ENCODE measurements around the gene COX7A2L. TPM values are rescaled to one million over a fixed set of nuclear protein-coding genes. Genes with fewer than 3 reads are reported as not detected.
"Not testable (repeated sequence)": the region's sequence is repeated elsewhere in the genome, so short reads cannot be mapped to it uniquely, and the experiment has no call there.

The COX7A2L gene
- total and polyA plus RNA-seq, 4 experiments from 2014 or later = 77.2 to 267 (median 124) TPM

- Histone ChIP-seq H3K9me3 (ENCODE audit: control insufficient read depth in 1 of 2, low read length in 2 of 2) (no peaks in the 10 kb centered on the region), H3K36me3 (ENCODE audit: insufficient read depth, low read length) (no peaks in the 10 kb centered on the region), H3K27ac (ENCODE audit: low read depth, low read length) (no peak overlapping the region), H3K27me3 (ENCODE audit: insufficient read depth, low read length) (no peaks in the 10 kb centered on the region), H3K4me1 (ENCODE audit: insufficient read depth, low read length) (no peaks in the 10 kb centered on the region), H3K4me3 (ENCODE audit: low read length in 2 of 2) (no peak overlapping the region)
- Mint-ChIP-seq H3K4me1 (no peaks in the 10 kb centered on the region), H3K4me3 (no peak overlapping the region), H3K27ac (no peak overlapping the region), H3K27me3 (peaks cover 0 to 8% of the 10 kb centered on the region in 2 donors), H3K36me3 (no peaks in the 10 kb centered on the region), H3K9me3 (peaks cover 0 to 3% (median 0%) of the 10 kb centered on the region in 8 donors)
- intact Hi-C loops (cut with micrococcal nuclease) = no loop called here
- POLR2A ChIA-PET (ENCODE audit: partially characterized antibody) = no interaction called here
- CTCF ChIA-PET (ENCODE audit: partially characterized antibody) = no interaction called here
- no peak for DNase-seq
Measured at GRCh38 chr2:42392191-42392590, 31.2 kb upstream of the COX7A2L start.

GRCh38 chr2:42390401-42390969 is 29.5 kb upstream of the COX7A2L start:
- Mint-ChIP-seq H3K27ac (no peak overlapping the region), H3K27me3 (peaks cover 2 to 11% of the 10 kb centered on the region in 2 donors), H3K4me1 (peaks cover 0 to 1% (median 0%) of the 10 kb centered on the region in 4 donors), H3K9me3 (peaks cover 0 to 5% (median 0%) of the 10 kb centered on the region in 8 donors), H3K4me3 (no peak overlapping the region), H3K36me3 (no peaks in the 10 kb centered on the region)
- Histone ChIP-seq H3K4me3 (ENCODE audit: low read length in 2 of 2) (no peak overlapping the region), H3K36me3 (ENCODE audit: insufficient read depth, low read length) (no peaks in the 10 kb centered on the region), H3K27me3 (ENCODE audit: insufficient read depth, low read length) (no peaks in the 10 kb centered on the region), H3K9me3 (ENCODE audit: control insufficient read depth in 1 of 2, low read length in 2 of 2) (no peaks in the 10 kb centered on the region), H3K4me1 (ENCODE audit: insufficient read depth, low read length) (no peaks in the 10 kb centered on the region), H3K27ac (ENCODE audit: low read depth, low read length) (no peak overlapping the region)
- ChIA-PET POLR2A (ENCODE audit: partially characterized antibody) (no interaction called here), CTCF (ENCODE audit: partially characterized antibody) (no interaction called here)
- no peak for DNase-seq
- intact Hi-C loops (cut with micrococcal nuclease) = no loop called here

- Mint-ChIP-seq H3K9me3 (peaks cover 0 to 3% (median 0%) of the 10 kb centered on the region in 8 donors), H3K36me3 (no peaks in the 10 kb centered on the region), H3K27me3 (peaks cover 2 to 9% of the 10 kb centered on the region in 2 donors), H3K4me1 (peaks cover 0 to 1% (median 0%) of the 10 kb centered on the region in 4 donors), H3K4me3 (no peak overlapping the region), H3K27ac (no peak overlapping the region)
- Histone ChIP-seq H3K27me3 (ENCODE audit: insufficient read depth, low read length) (no peaks in the 10 kb centered on the region), H3K4me3 (ENCODE audit: low read length in 2 of 2) (no peak overlapping the region), H3K27ac (ENCODE audit: low read depth, low read length) (no peak overlapping the region), H3K36me3 (ENCODE audit: insufficient read depth, low read length) (no peaks in the 10 kb centered on the region), H3K4me1 (ENCODE audit: insufficient read depth, low read length) (no peaks in the 10 kb centered on the region), H3K9me3 (ENCODE audit: control insufficient read depth in 1 of 2, low read length in 2 of 2) (no peaks in the 10 kb centered on the region)
- intact Hi-C loops (cut with micrococcal nuclease) = no loop called here
- DNase-seq = no peak
- CTCF ChIA-PET (ENCODE audit: partially characterized antibody) = interaction anchor here (1.3 to 1.4 kb wide), 2 partner anchors 9 to 191 kb away, joined by 3 read pairs; no protein-coding TSS in a partner anchor
- POLR2A ChIA-PET (ENCODE audit: partially characterized antibody) = no interaction called here
Measured at GRCh38 chr2:42386682-42387081, 25.7 kb upstream of the COX7A2L start.

- peaks cover 3 to 9% of the 10 kb centered on the region in 2 donors for H3K27me3 Mint-ChIP-seq
- H3K4me1 Mint-ChIP-seq = peaks cover 0 to 1% (median 0%) of the 10 kb centered on the region in 4 donors
- no peaks in the 10 kb centered on the region for H3K36me3 Mint-ChIP-seq
- H3K4me3 ChIP-seq (ENCODE audit: low read length in 2 of 2) = no peak overlapping the region
- no peak overlapping the region for H3K27ac Mint-ChIP-seq
- H3K9me3 Mint-ChIP-seq = peaks cover 0 to 3% (median 0%) of the 10 kb centered on the region in 8 donors
- no peak overlapping the region for H3K4me3 Mint-ChIP-seq
- ChIA-PET POLR2A (ENCODE audit: partially characterized antibody) (no interaction called here), CTCF (ENCODE audit: partially characterized antibody) (interaction anchor here (0.7 kb wide), 1 partner anchor 154 kb away, joined by 4 read pairs; no protein-coding TSS in a partner anchor)
- no peak for DNase-seq
- H3K4me1 ChIP-seq (ENCODE audit: insufficient read depth, low read length) = no peaks in the 10 kb centered on the region
- intact Hi-C loops (cut with micrococcal nuclease) = no loop called here
- H3K27me3 ChIP-seq (ENCODE audit: insufficient read depth, low read length) = no peaks in the 10 kb centered on the region
- no peaks in the 10 kb centered on the region for H3K36me3 ChIP-seq (ENCODE audit: insufficient read depth, low read length)
- H3K9me3 ChIP-seq (ENCODE audit: control insufficient read depth in 1 of 2, low read length in 2 of 2) = no peaks in the 10 kb centered on the region
- no peak overlapping the region for H3K27ac ChIP-seq (ENCODE audit: low read depth, low read length)
Measured at GRCh38 chr2:42385225-42385624, 24.2 kb upstream of the COX7A2L start.

- Mint-ChIP-seq H3K9me3 (peaks cover 0 to 3% (median 0%) of the 10 kb centered on the region in 8 donors), H3K27me3 (peaks cover 3 to 9% of the 10 kb centered on the region in 2 donors), H3K27ac (no peak overlapping the region), H3K4me1 (peaks cover 0 to 1% (median 0%) of the 10 kb centered on the region in 4 donors), H3K36me3 (no peaks in the 10 kb centered on the region), H3K4me3 (no peak overlapping the region)
- Histone ChIP-seq H3K27me3 (ENCODE audit: insufficient read depth, low read length) (no peaks in the 10 kb centered on the region), H3K9me3 (ENCODE audit: control insufficient read depth in 1 of 2, low read length in 2 of 2) (no peaks in the 10 kb centered on the region), H3K27ac (ENCODE audit: low read depth, low read length) (no peak overlapping the region), H3K4me1 (ENCODE audit: insufficient read depth, low read length) (no peaks in the 10 kb centered on the region), H3K4me3 (ENCODE audit: low read length in 2 of 2) (no peak overlapping the region), H3K36me3 (ENCODE audit: insufficient read depth, low read length) (no peaks in the 10 kb centered on the region)
- ChIA-PET CTCF (ENCODE audit: partially characterized antibody) (no interaction called here), POLR2A (ENCODE audit: partially characterized antibody) (no interaction called here)
- no peak for DNase-seq
- intact Hi-C loops (cut with micrococcal nuclease) = no loop called here
Measured at GRCh38 chr2:42383855-42384530, 23.0 kb upstream of the COX7A2L start.

- peaks cover 0 to 1% (median 0%) of the 10 kb centered on the region in 4 donors for H3K4me1 Mint-ChIP-seq
- Histone ChIP-seq H3K4me3 (ENCODE audit: low read length in 2 of 2) (no peak overlapping the region), H3K4me1 (ENCODE audit: insufficient read depth, low read length) (no peaks in the 10 kb centered on the region), H3K9me3 (ENCODE audit: control insufficient read depth in 1 of 2, low read length in 2 of 2) (no peaks in the 10 kb centered on the region), H3K27me3 (ENCODE audit: insufficient read depth, low read length) (no peaks in the 10 kb centered on the region), H3K36me3 (ENCODE audit: insufficient read depth, low read length) (no peaks in the 10 kb centered on the region), H3K27ac (ENCODE audit: low read depth, low read length) (no peak overlapping the region)
- H3K4me3 Mint-ChIP-seq = no peak overlapping the region
- H3K36me3 Mint-ChIP-seq = no peaks in the 10 kb centered on the region
- peaks cover 3 to 9% of the 10 kb centered on the region in 2 donors for H3K27me3 Mint-ChIP-seq
- DNase-seq = no peak
- no peak overlapping the region for H3K27ac Mint-ChIP-seq
- H3K9me3 Mint-ChIP-seq = peaks cover 0 to 3% (median 0%) of the 10 kb centered on the region in 8 donors
- ChIA-PET POLR2A (ENCODE audit: partially characterized antibody) (no interaction called here), CTCF (ENCODE audit: partially characterized antibody) (no interaction called here)
- intact Hi-C loops (cut with micrococcal nuclease) = no loop called here
Measured at GRCh38 chr2:42382144-42382543, 21.1 kb upstream of the COX7A2L start.

GRCh38 chr2:42380026-42380425 is 19.0 kb upstream of the COX7A2L start:
- H3K4me3 ChIP-seq (ENCODE audit: low read length in 2 of 2); H3K27ac ChIP-seq (ENCODE audit: low read depth, low read length); CTCF ChIA-PET (ENCODE audit: partially characterized antibody); H3K36me3 Mint-ChIP-seq; H3K27me3 ChIP-seq (ENCODE audit: insufficient read depth, low read length); POLR2A ChIA-PET (ENCODE audit: partially characterized antibody); intact Hi-C loops (cut with micrococcal nuclease); H3K27ac Mint-ChIP-seq; H3K9me3 Mint-ChIP-seq; H3K4me1 Mint-ChIP-seq; H3K4me1 ChIP-seq (ENCODE audit: insufficient read depth, low read length); DNase-seq; H3K36me3 ChIP-seq (ENCODE audit: insufficient read depth, low read length); H3K9me3 ChIP-seq (ENCODE audit: control insufficient read depth in 1 of 2, low read length in 2 of 2); H3K4me3 Mint-ChIP-seq; H3K27me3 Mint-ChIP-seq: not testable (repeated sequence)

All from CD4-positive, alpha-beta memory T cell (primary cell).